Inflammatory macrophage treated with lipopolysaccharide for 4 hours (primary cell): ENCODE results near the gene WSB1.

Source experiments
- DNase-seq: peaks from one replicate; pipeline ENCODE4 v3.0.0-alpha.2; 2020

WSB1 gene

GRCh38 chr17:27280527-27280926 is 13.4 kb upstream of the WSB1 start:
- no peak for DNase-seq

- no peak for DNase-seq
Measured at GRCh38 chr17:27281438-27281837, 12.5 kb upstream of the WSB1 start.

GRCh38 chr17:27282054-27282551 is 11.8 kb upstream of the WSB1 start:
- peak; percentile 95 for DNase-seq

- DNase-seq: peak; percentile 88
Measured at GRCh38 chr17:27283060-27283459, 10.9 kb upstream of the WSB1 start.

GRCh38 chr17:27283751-27284150 is 10.2 kb upstream of the WSB1 start:
- DNase-seq: no peak

- no peak for DNase-seq
Measured at GRCh38 chr17:27284811-27285415, 9.0 kb upstream of the WSB1 start.

- no peak for DNase-seq
Measured at GRCh38 chr17:27285516-27285915, 8.4 kb upstream of the WSB1 start.

GRCh38 chr17:27288183-27288582 is 5.7 kb upstream of the WSB1 start:
- no peak for DNase-seq

GRCh38 chr17:27289856-27290255 is 4.1 kb upstream of the WSB1 start:
- no peak for DNase-seq

GRCh38 chr17:27290916-27291598 is 2.9 kb upstream of the WSB1 start:
- DNase-seq: no peak

- no peak for DNase-seq
Measured at GRCh38 chr17:27293359-27293897, 486 bp upstream of the WSB1 start.

GRCh38 chr17:27294689-27295630 is 1.0 kb downstream of the WSB1 start:
- DNase-seq: peak; percentile 91

GRCh38 chr17:27295945-27296344 is 2.0 kb downstream of the WSB1 start:
- DNase-seq: no peak

- peak; percentile 79 for DNase-seq
Measured at GRCh38 chr17:27296428-27296979, 2.6 kb downstream of the WSB1 start.

- no peak for DNase-seq
Measured at GRCh38 chr17:27299384-27300049, 5.6 kb downstream of the WSB1 start.

GRCh38 chr17:27303734-27304133 is 9.8 kb downstream of the WSB1 start:
- no peak for DNase-seq

GRCh38 chr17:27306276-27306835 is 12.4 kb downstream of the WSB1 start:
- DNase-seq: no peak

- no peak for DNase-seq
Measured at GRCh38 chr17:27310565-27311110, 16.7 kb downstream of the WSB1 start.

GRCh38 chr17:27313301-27313700 is 19.4 kb downstream of the WSB1 start:
- no peak for DNase-seq

- no peak for DNase-seq
Measured at GRCh38 chr17:27315322-27315721, 21.4 kb downstream of the WSB1 start.

- no peak for DNase-seq
Measured at GRCh38 chr17:27315796-27316465, 22.0 kb downstream of the WSB1 start.
